Activated naive CD4-positive, alpha-beta T cell treated with anti-CD3 and anti-CD28 coated beads for 36 hours (primary cell): Measurements from ENCODE around the gene CEP112. TPM values are rescaled to one million over a fixed set of nuclear protein-coding genes. Genes with fewer than 3 reads are reported as not detected.
"Not testable (repeated sequence)": the region's sequence is repeated elsewhere in the genome, so short reads cannot be mapped to it uniquely, and the experiment has no call there.

ENCODE experiments used
- CTCF ChIA-PET: fragments of 350-600 bp; sonication (Branson Sonifier 250); formaldehyde crosslinking; loops from one replicate; lab custom pipeline; 2021; ENCODE audit warnings: antibody characterized with exemption; lab: Charles Lee
- DNase-seq: peaks from one replicate; pipeline ENCODE4 v3.0.0-alpha.2; 2020
- H3K27ac Mint-ChIP-seq: one replicate; pipeline ENCODE4 v1.8.0; 2021; ENCODE audit warnings: mild to moderate bottlenecking, mixed read lengths
- H3K27me3 Mint-ChIP-seq: one replicate; pipeline ENCODE4 v1.8.0; 2021; ENCODE audit warnings: low read depth, mixed read lengths
- H3K36me3 Mint-ChIP-seq: one replicate; pipeline ENCODE4 v1.8.0; 2021; ENCODE audit warnings: low read depth, mixed read lengths
- H3K4me1 Mint-ChIP-seq: one replicate; pipeline ENCODE4 v1.8.0; 2021; ENCODE audit warnings: low read depth, mixed read lengths
- H3K4me3 Mint-ChIP-seq: one replicate; pipeline ENCODE4 v1.8.0; 2021; ENCODE audit warnings: mild to moderate bottlenecking, moderate library complexity, mixed read lengths
- H3K9me3 Mint-ChIP-seq: one replicate; pipeline ENCODE4 v1.8.0; 2021; ENCODE audit warnings: mixed read lengths
- intact Hi-C: fragments of 100-400 bp; cut with micrococcal nuclease; formaldehyde crosslinking; loops from one replicate; pipeline ENCODE4 v1.15.1; 2023
- total RNA-seq, 2 experiments: library from RNA; stranded (reverse); gene quantifications; one replicate each; pipeline ENCODE4 v1.2.3, GENCODE V29; 2021

The CEP112 gene
- total RNA-seq, 2 experiments from 2014 or later, result 0.49 to 0.95 TPM

- Mint-ChIP-seq H3K9me3 (peaks cover 11% of the 10 kb centered on the region), H3K4me1 (no peaks in the 10 kb centered on the region), H3K4me3 (no peak overlapping the region), H3K27me3 (no peaks in the 10 kb centered on the region), H3K36me3 (no peaks in the 10 kb centered on the region), H3K27ac (no peak overlapping the region)
- DNase-seq, result no peak
- CTCF ChIA-PET, result no interaction called here
- intact Hi-C loops, result no loop called here
Measured at GRCh38 chr17:66088173-66088572, 103.8 kb downstream of the CEP112 start.

DNA sequence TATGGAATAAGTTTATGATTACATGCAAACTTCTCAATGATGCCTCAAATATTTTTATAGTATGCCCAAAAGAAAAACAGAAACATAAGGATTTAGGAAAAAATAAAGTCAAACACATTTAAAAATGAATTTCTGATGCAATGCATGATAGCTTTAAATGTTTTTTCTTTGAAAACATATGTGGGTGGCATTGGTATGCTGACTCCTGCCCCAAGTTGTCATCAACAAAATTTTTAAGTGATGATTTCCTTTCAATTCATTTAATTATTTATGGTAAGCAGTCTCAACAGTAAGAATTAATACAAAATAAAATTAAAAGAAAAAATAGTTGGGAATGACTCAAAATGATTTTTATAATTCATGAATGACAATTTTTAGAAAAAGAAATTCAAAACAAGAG is 104.9 kb downstream of the CEP112 start:
- intact Hi-C loops, result no loop called here
- peaks cover 13% of the 10 kb centered on the region for H3K9me3 Mint-ChIP-seq
- H3K36me3 Mint-ChIP-seq, result no peaks in the 10 kb centered on the region
- H3K27me3 Mint-ChIP-seq, result no peaks in the 10 kb centered on the region
- CTCF ChIA-PET, result no interaction called here
- no peak overlapping the region for H3K27ac Mint-ChIP-seq
- H3K4me3 Mint-ChIP-seq, result no peak overlapping the region
- no peak for DNase-seq
- no peaks in the 10 kb centered on the region for H3K4me1 Mint-ChIP-seq

- Mint-ChIP-seq H3K27me3 (no peaks in the 10 kb centered on the region), H3K4me1 (no peaks in the 10 kb centered on the region)
- CTCF ChIA-PET, result no interaction called here
Measured at GRCh38 chr17:66085221-66085620, 106.7 kb downstream of the CEP112 start.

GRCh38 chr17:66080670-66081069 is 111.3 kb downstream of the CEP112 start:
- H3K27ac Mint-ChIP-seq, H3K4me3 Mint-ChIP-seq, DNase-seq, intact Hi-C loops, H3K27me3 Mint-ChIP-seq, H3K36me3 Mint-ChIP-seq, CTCF ChIA-PET, H3K9me3 Mint-ChIP-seq: not testable (repeated sequence)
- H3K4me1 Mint-ChIP-seq, result peaks cover 22% of the 10 kb centered on the region

More at GRCh38 chr17:66085221-66085620, 106.7 kb downstream of the CEP112 start:
- Mint-ChIP-seq H3K9me3 (peaks cover 12% of the 10 kb centered on the region), H3K4me3 (no peak overlapping the region), H3K27ac (no peak overlapping the region), H3K36me3 (peaks cover under 1% of the 10 kb centered on the region)
- no peak for DNase-seq
- intact Hi-C loops, result no loop called here

DNA sequence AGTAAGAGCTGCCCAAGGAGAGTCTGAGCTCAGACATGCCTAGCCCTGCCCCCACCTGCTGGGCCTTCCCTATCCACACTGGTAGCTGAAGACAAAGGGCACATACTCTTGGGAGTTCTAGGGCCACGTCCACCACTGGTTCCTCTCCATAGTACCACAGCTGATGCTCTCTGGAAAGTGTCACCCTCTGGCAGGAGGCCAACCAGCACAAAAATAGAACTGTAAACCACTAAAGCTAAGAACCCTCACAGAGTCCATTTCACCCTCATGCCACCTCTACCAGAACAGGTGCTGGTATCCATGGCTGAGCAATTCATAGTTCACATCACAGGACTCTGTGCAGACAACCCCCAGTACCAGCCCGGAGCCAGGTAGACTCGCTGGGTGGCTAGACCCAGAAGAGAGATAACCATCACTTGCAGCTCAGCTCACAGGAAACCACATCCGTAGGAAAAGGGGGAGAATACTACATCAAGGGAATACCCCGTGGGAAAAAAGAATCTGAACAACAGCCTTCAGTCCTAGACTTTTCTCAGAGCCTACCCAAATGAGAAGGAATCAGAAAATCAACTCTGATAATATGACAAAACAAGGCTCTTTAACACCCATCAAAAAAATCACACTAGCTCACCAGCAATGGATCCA is 115.3 kb downstream of the CEP112 start:
- CTCF ChIA-PET, result interaction anchor here (0.6 to 1.4 kb wide), 2 partner anchors 89 to 96 kb away, joined by 3 read pairs; no protein-coding TSS in a partner anchor
- Mint-ChIP-seq H3K27ac (no peak overlapping the region), H3K36me3 (peaks cover 2% of the 10 kb centered on the region), H3K4me1 (peaks cover 23% of the 10 kb centered on the region), H3K27me3 (no peaks in the 10 kb centered on the region), H3K9me3 (peaks cover 5% of the 10 kb centered on the region), H3K4me3 (no peak overlapping the region)
- intact Hi-C loops, result no loop called here
- DNase-seq, result peak; percentile 4

DNA sequence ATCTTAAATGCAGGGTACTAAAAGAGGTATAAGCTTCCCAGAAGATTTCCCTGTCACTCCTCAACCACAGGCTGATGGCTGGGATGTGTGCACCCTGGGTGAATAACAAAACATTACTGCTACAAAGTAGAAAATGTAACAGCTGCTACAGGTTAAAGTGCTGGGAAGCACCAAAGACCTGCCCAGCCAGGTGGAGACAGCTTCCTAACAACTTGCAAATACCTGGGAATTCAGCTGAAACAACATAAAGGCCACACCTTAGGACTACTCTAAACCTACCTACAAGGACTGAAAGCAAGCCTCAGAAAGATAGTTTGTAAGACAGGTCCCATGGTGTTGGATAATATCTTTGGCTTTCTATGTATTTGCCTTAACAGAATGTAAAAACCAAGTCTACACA is 118.5 kb downstream of the CEP112 start:
- H3K9me3 Mint-ChIP-seq, result no peaks in the 10 kb centered on the region
- no peaks in the 10 kb centered on the region for H3K36me3 Mint-ChIP-seq
- no peaks in the 10 kb centered on the region for H3K27me3 Mint-ChIP-seq
- DNase-seq, result no peak
- intact Hi-C loops, result no loop called here
- CTCF ChIA-PET, result no interaction called here
- H3K4me3 Mint-ChIP-seq, result no peak overlapping the region
- peaks cover 23% of the 10 kb centered on the region for H3K4me1 Mint-ChIP-seq
- H3K27ac Mint-ChIP-seq, result no peak overlapping the region

DNA sequence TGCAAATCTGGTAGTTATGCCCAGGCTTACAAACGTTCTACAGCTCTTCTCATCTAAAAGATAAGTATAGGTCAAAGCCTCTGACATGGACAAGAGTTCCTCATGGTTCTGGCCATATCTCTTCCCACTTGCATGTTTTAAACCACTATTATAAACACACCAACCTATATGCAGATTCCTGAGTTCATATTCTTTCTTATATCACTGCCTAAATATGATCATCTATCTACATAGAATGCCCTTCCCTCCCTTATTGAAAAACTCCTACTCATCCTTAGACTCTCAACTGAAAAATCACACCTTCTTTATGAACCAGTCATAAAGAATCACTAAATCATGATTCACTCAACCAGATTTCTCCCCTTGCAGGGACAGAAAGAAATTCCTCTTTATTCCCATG is 128.2 kb downstream of the CEP112 start:
- Mint-ChIP-seq H3K27me3 (peaks cover 5% of the 10 kb centered on the region), H3K4me3 (no peak overlapping the region), H3K4me1 (no peaks in the 10 kb centered on the region), H3K27ac (no peak overlapping the region), H3K36me3 (no peaks in the 10 kb centered on the region), H3K9me3 (no peaks in the 10 kb centered on the region)
- intact Hi-C loops, result no loop called here
- no peak for DNase-seq
- CTCF ChIA-PET, result interaction anchor here (0.5 to 1.0 kb wide), 2 partner anchors 12 to 147 kb away, joined by 3 read pairs; no protein-coding TSS in a partner anchor

DNA sequence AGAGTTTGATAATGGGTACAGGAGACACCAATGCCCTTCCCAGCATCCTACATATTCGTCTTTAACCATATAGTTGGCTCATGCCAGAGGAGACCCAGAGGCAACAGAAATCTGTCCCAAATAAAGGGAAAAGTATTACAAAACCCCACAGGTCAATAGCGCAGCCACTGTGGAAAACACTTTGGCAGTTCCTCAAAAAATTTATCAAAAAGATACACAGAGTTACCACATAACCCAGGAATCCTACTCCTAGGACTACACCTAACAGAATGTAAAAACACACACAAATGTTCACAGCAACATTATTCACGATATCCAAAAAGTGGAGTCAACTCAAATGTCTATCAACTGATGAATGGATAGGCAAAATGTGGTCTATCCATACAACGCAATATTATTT is 135.8 kb downstream of the CEP112 start:
- H3K27ac Mint-ChIP-seq, result no peak overlapping the region
- no peaks in the 10 kb centered on the region for H3K9me3 Mint-ChIP-seq
- no peak for DNase-seq
- CTCF ChIA-PET, result no interaction called here
- H3K4me3 Mint-ChIP-seq, result no peak overlapping the region
- no peaks in the 10 kb centered on the region for H3K36me3 Mint-ChIP-seq
- H3K4me1 Mint-ChIP-seq, result no peaks in the 10 kb centered on the region
- no peaks in the 10 kb centered on the region for H3K27me3 Mint-ChIP-seq
- intact Hi-C loops, result no loop called here

DNA sequence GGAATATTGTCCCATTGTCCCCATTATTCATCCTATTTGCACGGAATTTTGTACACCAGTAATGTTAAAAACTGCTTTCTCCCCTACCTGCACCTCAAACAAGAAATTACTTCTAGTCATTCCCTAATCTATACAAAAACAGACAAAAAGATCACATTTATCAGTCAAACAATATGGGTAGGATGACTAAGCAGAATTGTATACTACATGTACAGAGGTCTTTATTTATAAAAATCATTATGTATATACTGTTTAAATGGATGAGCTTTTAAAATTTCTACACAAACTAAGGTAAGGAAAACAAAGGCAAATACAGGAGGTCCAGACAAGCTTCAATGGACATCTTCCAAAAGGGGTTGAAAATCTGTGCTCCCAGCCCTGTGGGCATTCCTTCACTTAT is 137.7 kb downstream of the CEP112 start:
- Mint-ChIP-seq H3K4me3 (no peak overlapping the region), H3K27ac (no peak overlapping the region), H3K4me1 (no peaks in the 10 kb centered on the region), H3K9me3 (peaks cover 1% of the 10 kb centered on the region), H3K27me3 (no peaks in the 10 kb centered on the region), H3K36me3 (no peaks in the 10 kb centered on the region)
- CTCF ChIA-PET, result no interaction called here
- DNase-seq, result no peak
- intact Hi-C loops, result no loop called here

GRCh38 chr17:66044083-66044482 is 147.8 kb downstream of the CEP112 start:
- peaks cover 4% of the 10 kb centered on the region for H3K4me1 Mint-ChIP-seq
- intact Hi-C loops, result no loop called here
- no peaks in the 10 kb centered on the region for H3K36me3 Mint-ChIP-seq
- no peak overlapping the region for H3K4me3 Mint-ChIP-seq
- DNase-seq, result no peak
- H3K9me3 Mint-ChIP-seq, result no peaks in the 10 kb centered on the region
- no peaks in the 10 kb centered on the region for H3K27me3 Mint-ChIP-seq
- H3K27ac Mint-ChIP-seq, result no peak overlapping the region
- CTCF ChIA-PET, result no interaction called here

- Mint-ChIP-seq H3K9me3 (no peaks in the 10 kb centered on the region), H3K36me3 (no peaks in the 10 kb centered on the region), H3K27me3 (no peaks in the 10 kb centered on the region), H3K27ac (no peak overlapping the region), H3K4me1 (peaks cover 4% of the 10 kb centered on the region), H3K4me3 (no peak overlapping the region)
- DNase-seq, result no peak
- CTCF ChIA-PET, result no interaction called here
- intact Hi-C loops, result no loop called here
Measured at GRCh38 chr17:66043419-66043818, 148.5 kb downstream of the CEP112 start.

GRCh38 chr17:66040402-66040801 is 151.5 kb downstream of the CEP112 start:
- CTCF ChIA-PET, result no interaction called here
- Mint-ChIP-seq H3K4me3 (no peak overlapping the region), H3K9me3 (no peaks in the 10 kb centered on the region), H3K36me3 (no peaks in the 10 kb centered on the region), H3K27me3 (no peaks in the 10 kb centered on the region), H3K27ac (no peak overlapping the region), H3K4me1 (peaks cover 4% of the 10 kb centered on the region)
- DNase-seq, result peak; percentile 5
- intact Hi-C loops, result no loop called here

DNA sequence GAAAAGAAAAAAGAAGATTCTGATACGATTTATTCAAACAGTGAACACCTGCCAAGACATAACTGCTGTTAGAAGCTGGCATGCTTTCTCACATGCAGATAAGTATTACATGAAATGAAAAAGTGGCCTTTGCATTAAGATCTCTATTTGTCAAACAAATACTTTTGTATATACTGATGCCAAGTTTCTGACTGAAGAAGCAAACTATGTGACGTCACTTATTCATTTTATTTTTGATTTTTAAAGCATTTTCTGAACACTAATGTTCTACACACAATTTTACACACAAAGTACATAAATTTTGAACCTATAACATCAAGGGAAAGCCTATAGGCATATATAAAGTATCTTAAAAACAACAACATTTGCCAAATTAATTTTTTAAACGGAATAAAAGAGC is 153.8 kb downstream of the CEP112 start:
- CTCF ChIA-PET, result no interaction called here
- H3K4me1 Mint-ChIP-seq, result peaks cover 3% of the 10 kb centered on the region
- no peaks in the 10 kb centered on the region for H3K36me3 Mint-ChIP-seq
- no peak for DNase-seq
- no peak overlapping the region for H3K4me3 Mint-ChIP-seq
- H3K27ac Mint-ChIP-seq, result no peak overlapping the region
- H3K9me3 Mint-ChIP-seq, result no peaks in the 10 kb centered on the region
- no peaks in the 10 kb centered on the region for H3K27me3 Mint-ChIP-seq
- intact Hi-C loops, result no loop called here
